ENCODE results near the gene TBX6. TPM values are rescaled to one million over a fixed set of nuclear protein-coding genes. Genes with fewer than 3 reads are reported as not detected.

Gene TBX6
- total RNA-seq, 1 experiment from 2014 or later, result 1.8 TPM

GRCh38 chr16:30067584-30067916 lies 24.2 kb downstream of the TBX6 start:
- peaks cover 31% of the 10 kb centered on the region for H3K79me2 ChIP-seq (ENCODE audit: low read length)
- peak overlapping the region; percentile 85 for H3K4me2 ChIP-seq (ENCODE audit: low read depth, low read length, poor library complexity, severe bottlenecking)
- no peaks in the 10 kb centered on the region for H3K9me3 ChIP-seq (ENCODE audit: low read length)
- no peak overlapping the region for H3K9ac ChIP-seq (ENCODE audit: low read length)
- H3K4me1 ChIP-seq (ENCODE audit: low read length), result peaks cover 42% of the 10 kb centered on the region
- H4K20me1 ChIP-seq (ENCODE audit: insufficient read depth, low read depth, low read length), result peaks cover 38% of the 10 kb centered on the region
- peak overlapping the region; percentile 99; the same call in 1 of the 2 replicates for H3K4me3 ChIP-seq (ENCODE audit: low read length)
- H3K36me3 ChIP-seq (ENCODE audit: insufficient read depth, low read length), result peaks cover 62% of the 10 kb centered on the region
- no peak for DNase-seq
- peak overlapping the region; percentile 95 for H3K27ac ChIP-seq (ENCODE audit: low read length)
- H3K27me3 ChIP-seq (ENCODE audit: low read length), result no peaks in the 10 kb centered on the region
- no peak overlapping the region for H2AFZ ChIP-seq (ENCODE audit: low read length)
- no peaks in the 10 kb centered on the region for H3K9me2 ChIP-seq (replicated peaks; ENCODE audit: insufficient read depth, low read length)

- Histone ChIP-seq H3K79me2 (ENCODE audit: low read length) (peaks cover 31% of the 10 kb centered on the region), H3K4me1 (ENCODE audit: low read length) (peaks cover 42% of the 10 kb centered on the region), H3K9ac (ENCODE audit: low read length) (peak overlapping the region; percentile 99), H4K20me1 (ENCODE audit: insufficient read depth, low read depth, low read length) (peaks cover 38% of the 10 kb centered on the region), H3K36me3 (ENCODE audit: insufficient read depth, low read length) (peaks cover 58% of the 10 kb centered on the region), H2AFZ (ENCODE audit: low read length) (no peak overlapping the region), H3K9me3 (ENCODE audit: low read length) (no peaks in the 10 kb centered on the region), H3K4me3 (ENCODE audit: low read length) (peak overlapping the region; percentile 99), H3K27me3 (ENCODE audit: low read length) (no peaks in the 10 kb centered on the region), H3K4me2 (ENCODE audit: low read depth, low read length, poor library complexity, severe bottlenecking) (peak overlapping the region; percentile 85), H3K9me2 (replicated peaks; ENCODE audit: insufficient read depth, low read length) (no peaks in the 10 kb centered on the region), H3K27ac (ENCODE audit: low read length) (peak overlapping the region; percentile 95)
- no peak for DNase-seq
Observed at GRCh38 chr16:30066761-30067583, 24.8 kb downstream of the TBX6 start.

DNA sequence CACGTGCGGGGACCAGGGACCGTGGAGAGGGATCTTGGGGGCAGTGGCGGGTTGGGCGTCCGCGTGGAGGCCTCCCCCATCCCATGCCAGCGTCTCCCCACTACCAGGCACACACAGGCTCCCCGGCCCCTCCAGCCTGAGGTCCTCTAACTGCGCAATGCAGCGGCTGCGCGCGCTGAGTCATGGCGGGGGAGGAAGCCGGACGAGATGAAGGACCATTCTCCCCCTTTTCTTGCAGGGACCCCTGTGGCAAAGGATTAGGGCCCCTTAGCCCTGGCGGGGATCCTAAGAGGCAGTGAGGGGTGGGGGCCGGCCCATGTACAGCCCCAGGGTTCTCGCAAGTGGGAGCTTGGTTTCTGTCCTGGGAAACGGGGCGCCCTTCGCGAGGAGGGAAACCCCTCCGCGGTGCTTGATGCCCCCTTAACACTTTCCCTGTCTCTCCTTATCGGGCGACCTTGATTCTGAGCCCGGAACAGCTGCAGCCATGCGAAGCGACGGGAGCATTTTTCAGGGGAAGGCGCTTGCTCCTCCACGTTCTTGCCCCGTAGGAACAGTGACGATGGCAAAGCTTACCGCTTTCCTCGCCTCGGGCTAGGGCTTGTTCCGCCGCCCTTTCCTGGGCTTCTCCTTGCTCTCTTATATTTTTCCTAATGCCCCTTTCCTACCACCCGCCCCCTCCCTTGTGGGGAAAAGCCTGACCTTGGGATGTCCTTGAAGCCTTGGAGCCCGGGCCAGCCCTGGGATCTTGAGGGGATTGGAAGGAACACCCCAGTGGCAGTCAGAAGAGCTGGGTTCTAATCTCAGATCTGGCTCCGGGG lies 25.6 kb downstream of the TBX6 start:
- peak overlapping the region; percentile 99 for H3K9ac ChIP-seq (ENCODE audit: low read length)
- no peak overlapping the region for H2AFZ ChIP-seq (ENCODE audit: low read length)
- peaks cover 31% of the 10 kb centered on the region for H3K79me2 ChIP-seq (ENCODE audit: low read length)
- H3K27me3 ChIP-seq (ENCODE audit: low read length), result no peaks in the 10 kb centered on the region
- H3K4me1 ChIP-seq (ENCODE audit: low read length), result peaks cover 46% of the 10 kb centered on the region
- H3K27ac ChIP-seq (ENCODE audit: low read length), result peak overlapping the region; percentile 95
- H4K20me1 ChIP-seq (ENCODE audit: insufficient read depth, low read depth, low read length), result peaks cover 38% of the 10 kb centered on the region
- no peaks in the 10 kb centered on the region for H3K9me3 ChIP-seq (ENCODE audit: low read length)
- no peaks in the 10 kb centered on the region for H3K9me2 ChIP-seq (replicated peaks; ENCODE audit: insufficient read depth, low read length)
- peak; percentile 67 for DNase-seq
- peak overlapping the region; percentile 85 for H3K4me2 ChIP-seq (ENCODE audit: low read depth, low read length, poor library complexity, severe bottlenecking)
- H3K4me3 ChIP-seq (ENCODE audit: low read length), result peak overlapping the region; percentile 99
- H3K36me3 ChIP-seq (ENCODE audit: insufficient read depth, low read length), result peaks cover 50% of the 10 kb centered on the region

- H3K4me3 ChIP-seq (ENCODE audit: low read length), result peak within 1 kb of the TSS; percentile 99
- H3K27ac ChIP-seq (ENCODE audit: low read length), result peak within 1 kb of the TSS; percentile 95
- peaks cover 42% of the 10 kb centered on the region for H3K36me3 ChIP-seq (ENCODE audit: insufficient read depth, low read length)
- no peaks in the 10 kb centered on the region for H3K27me3 ChIP-seq (ENCODE audit: low read length)
- H3K4me1 ChIP-seq (ENCODE audit: low read length), result peaks cover 54% of the 10 kb centered on the region
- H4K20me1 ChIP-seq (ENCODE audit: insufficient read depth, low read depth, low read length), result peaks cover 38% of the 10 kb centered on the region
- DNase-seq, result peak; percentile 98
- H3K9me2 ChIP-seq (replicated peaks; ENCODE audit: insufficient read depth, low read length), result no peaks in the 10 kb centered on the region
- peaks cover 31% of the 10 kb centered on the region for H3K79me2 ChIP-seq (ENCODE audit: low read length)
- peak within 1 kb of the TSS; percentile 85 for H3K4me2 ChIP-seq (ENCODE audit: low read depth, low read length, poor library complexity, severe bottlenecking)
- no peak within 1 kb of the TSS; the same call in 1 of the 2 replicates for H2AFZ ChIP-seq (ENCODE audit: low read length)
- H3K9ac ChIP-seq (ENCODE audit: low read length), result peak within 1 kb of the TSS; percentile 99
- H3K9me3 ChIP-seq (ENCODE audit: low read length), result no peaks in the 10 kb centered on the region
Observed at GRCh38 chr16:30065102-30065942, 26.4 kb downstream of the TBX6 start, which contains the start of gene ALDOA. Gene ALDOA (plus strand): TSS chr16:30065760. CDS start chr16:30066898, 1,138 bp downstream.

DNA sequence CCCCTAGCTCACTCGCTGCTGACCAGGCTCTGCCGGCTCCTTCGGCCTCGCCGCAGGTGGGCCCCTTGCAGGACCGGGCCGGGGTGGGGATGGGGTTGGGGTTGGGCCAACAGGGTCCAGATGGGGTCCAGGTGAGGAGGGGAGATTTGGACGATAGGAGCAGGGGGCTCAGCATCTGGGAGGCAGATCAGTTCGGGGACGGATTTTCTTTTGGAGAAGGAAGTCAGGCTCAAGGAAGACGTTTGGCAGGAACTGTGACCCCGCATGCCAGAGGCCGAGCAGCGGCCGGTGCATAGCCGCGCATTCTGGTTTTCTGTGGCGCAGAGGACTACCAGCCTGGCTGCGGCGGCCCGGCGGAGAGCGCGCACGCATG lies 27.0 kb downstream of the TBX6 start:
- Histone ChIP-seq H3K36me3 (ENCODE audit: insufficient read depth, low read length) (peaks cover 37% of the 10 kb centered on the region), H3K79me2 (ENCODE audit: low read length) (peaks cover 31% of the 10 kb centered on the region), H3K9me3 (ENCODE audit: low read length) (no peaks in the 10 kb centered on the region), H3K9me2 (replicated peaks; ENCODE audit: insufficient read depth, low read length) (no peaks in the 10 kb centered on the region), H3K4me3 (ENCODE audit: low read length) (peak overlapping the region; percentile 99), H4K20me1 (ENCODE audit: insufficient read depth, low read depth, low read length) (peaks cover 36% of the 10 kb centered on the region), H3K4me1 (ENCODE audit: low read length) (peaks cover 55% of the 10 kb centered on the region), H3K27me3 (ENCODE audit: low read length) (no peaks in the 10 kb centered on the region), H3K4me2 (ENCODE audit: low read depth, low read length, poor library complexity, severe bottlenecking) (peak overlapping the region; percentile 85), H2AFZ (ENCODE audit: low read length) (no peak overlapping the region), H3K27ac (ENCODE audit: low read length) (peak overlapping the region; percentile 95), H3K9ac (ENCODE audit: low read length) (peak overlapping the region; percentile 95)
- no peak for DNase-seq

- Histone ChIP-seq H3K36me3 (ENCODE audit: insufficient read depth, low read length) (peaks cover 31% of the 10 kb centered on the region), H3K9me2 (replicated peaks; ENCODE audit: insufficient read depth, low read length) (no peaks in the 10 kb centered on the region), H3K27ac (ENCODE audit: low read length) (peak overlapping the region; percentile 95), H3K4me2 (ENCODE audit: low read depth, low read length, poor library complexity, severe bottlenecking) (peak overlapping the region; percentile 85), H3K27me3 (ENCODE audit: low read length) (no peaks in the 10 kb centered on the region), H2AFZ (ENCODE audit: low read length) (no peak overlapping the region; the same call in 1 of the 2 replicates), H3K9me3 (ENCODE audit: low read length) (no peaks in the 10 kb centered on the region), H4K20me1 (ENCODE audit: insufficient read depth, low read depth, low read length) (peaks cover 30% of the 10 kb centered on the region), H3K79me2 (ENCODE audit: low read length) (peaks cover 31% of the 10 kb centered on the region), H3K9ac (ENCODE audit: low read length) (peak overlapping the region; percentile 95), H3K4me1 (ENCODE audit: low read length) (peaks cover 51% of the 10 kb centered on the region), H3K4me3 (ENCODE audit: low read length) (peak overlapping the region; percentile 99)
- DNase-seq, result peak; percentile 92
Observed at GRCh38 chr16:30063893-30064728, 27.6 kb downstream of the TBX6 start.

DNA sequence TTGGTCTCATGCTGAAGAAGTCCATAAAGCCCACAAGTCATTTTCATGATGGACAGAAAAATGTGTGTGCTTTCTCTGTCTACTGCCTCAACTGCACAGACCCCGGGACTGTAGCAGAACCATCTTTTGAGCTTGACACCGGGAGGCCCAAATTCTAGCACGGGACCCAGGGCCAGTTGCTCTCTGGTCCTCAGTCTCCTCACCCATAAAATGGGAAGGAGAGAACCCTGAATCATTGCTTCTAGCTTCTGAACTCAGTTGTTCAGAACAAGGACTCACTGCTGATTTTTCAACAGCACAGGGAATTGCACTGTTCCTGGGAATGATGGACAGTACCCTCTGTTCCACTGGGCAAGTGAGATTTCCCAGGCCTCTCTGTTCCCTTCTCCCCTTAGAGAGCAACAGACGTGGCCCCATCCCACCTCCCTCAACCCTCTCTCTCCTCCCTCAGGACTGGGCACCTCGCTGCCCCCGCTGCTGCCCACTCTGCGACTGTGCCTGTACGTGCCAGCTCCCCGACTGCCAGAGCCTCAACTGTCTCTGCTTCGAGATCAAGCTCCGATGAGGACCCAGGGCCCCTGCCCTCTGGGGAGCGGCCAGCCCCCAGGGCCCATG lies 28.3 kb downstream of the TBX6 start:
- Histone ChIP-seq H3K27me3 (ENCODE audit: low read length) (no peaks in the 10 kb centered on the region), H3K9ac (ENCODE audit: low read length) (peak overlapping the region; percentile 95), H3K27ac (ENCODE audit: low read length) (peak overlapping the region; percentile 95), H3K4me3 (ENCODE audit: low read length) (peak overlapping the region; percentile 99), H3K36me3 (ENCODE audit: insufficient read depth, low read length) (peaks cover 24% of the 10 kb centered on the region), H3K4me2 (ENCODE audit: low read depth, low read length, poor library complexity, severe bottlenecking) (peak overlapping the region; percentile 85), H3K9me2 (replicated peaks; ENCODE audit: insufficient read depth, low read length) (no peaks in the 10 kb centered on the region), H3K79me2 (ENCODE audit: low read length) (peaks cover 31% of the 10 kb centered on the region), H4K20me1 (ENCODE audit: insufficient read depth, low read depth, low read length) (peaks cover 24% of the 10 kb centered on the region), H2AFZ (ENCODE audit: low read length) (no peak overlapping the region; the same call in 1 of the 2 replicates), H3K4me1 (ENCODE audit: low read length) (peaks cover 49% of the 10 kb centered on the region), H3K9me3 (ENCODE audit: low read length) (no peaks in the 10 kb centered on the region)
- no peak for DNase-seq
